HL-60/S4 treated with retinoic acid at 250 ng/mL for 4 days and 3 days (cell line): ENCODE data around the gene RGS6.

ENCODE experiments used
- in situ Hi-C: fragments of 300-500 bp; cut with MboI; formaldehyde crosslinking; loops from 2 replicates; pipeline ENCODE4 v1.7.0; 2022; ENCODE audit warnings: low sequenced_read_pairs

The RGS6 gene

GRCh38 chr14:72142328-72142727 lies 210.1 kb downstream of the RGS6 start:
- in situ Hi-C loops: no loop called here

DNA sequence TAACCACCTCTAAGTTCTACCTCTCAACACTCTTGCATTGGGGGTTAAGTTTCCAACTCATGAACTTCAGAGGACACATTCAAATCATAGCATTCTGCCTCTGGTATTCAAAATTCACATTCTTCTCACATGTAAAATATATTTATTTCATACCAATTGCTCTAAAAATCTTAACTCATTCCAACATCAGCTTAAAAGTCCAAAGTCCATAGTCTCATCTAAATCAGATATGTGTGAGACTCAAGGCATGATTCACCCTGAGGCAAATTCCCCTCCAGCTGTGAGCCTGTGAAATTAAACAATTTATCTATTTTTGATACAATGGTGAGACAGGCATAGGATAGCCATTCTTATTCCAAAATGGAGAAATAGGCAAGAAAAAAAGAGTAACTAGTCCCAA lies 214.0 kb downstream of the RGS6 start:
- in situ Hi-C loops: no loop called here

DNA sequence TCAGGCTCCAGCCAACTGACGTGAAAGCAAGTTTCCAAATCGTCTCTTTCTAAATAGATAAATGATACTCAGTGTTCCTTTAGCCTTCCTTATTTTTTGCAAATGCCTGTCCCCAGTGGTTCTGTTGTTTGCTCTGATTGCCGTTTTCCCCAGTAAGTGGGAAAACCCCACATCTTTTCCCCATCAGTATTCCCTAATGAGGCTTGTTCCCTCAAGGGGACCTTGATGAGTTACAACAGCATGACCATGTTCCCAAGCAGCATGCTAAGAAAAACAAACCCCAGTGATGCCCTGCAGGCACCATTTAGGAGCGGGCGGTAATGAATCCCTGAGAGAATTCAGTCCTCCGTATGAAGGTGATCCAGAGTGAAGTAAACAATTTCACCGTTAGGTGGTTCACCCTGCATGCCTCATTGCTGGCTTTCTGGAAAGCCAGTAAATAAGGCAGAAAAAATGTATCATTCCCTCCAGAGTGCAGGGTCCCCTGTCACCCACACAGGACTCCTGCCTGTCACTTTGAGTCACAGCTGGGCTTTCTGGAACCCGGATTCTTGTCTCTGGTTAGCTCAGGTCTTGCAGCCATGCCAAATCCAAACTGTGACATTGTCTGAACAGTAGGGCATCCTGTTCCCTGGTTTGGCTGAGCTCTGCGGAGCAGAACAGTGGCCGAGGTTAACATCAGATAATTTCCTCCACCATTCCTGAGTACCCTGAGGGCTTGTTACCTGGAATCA lies 222.6 kb downstream of the RGS6 start:
- in situ Hi-C loops: no loop called here

DNA sequence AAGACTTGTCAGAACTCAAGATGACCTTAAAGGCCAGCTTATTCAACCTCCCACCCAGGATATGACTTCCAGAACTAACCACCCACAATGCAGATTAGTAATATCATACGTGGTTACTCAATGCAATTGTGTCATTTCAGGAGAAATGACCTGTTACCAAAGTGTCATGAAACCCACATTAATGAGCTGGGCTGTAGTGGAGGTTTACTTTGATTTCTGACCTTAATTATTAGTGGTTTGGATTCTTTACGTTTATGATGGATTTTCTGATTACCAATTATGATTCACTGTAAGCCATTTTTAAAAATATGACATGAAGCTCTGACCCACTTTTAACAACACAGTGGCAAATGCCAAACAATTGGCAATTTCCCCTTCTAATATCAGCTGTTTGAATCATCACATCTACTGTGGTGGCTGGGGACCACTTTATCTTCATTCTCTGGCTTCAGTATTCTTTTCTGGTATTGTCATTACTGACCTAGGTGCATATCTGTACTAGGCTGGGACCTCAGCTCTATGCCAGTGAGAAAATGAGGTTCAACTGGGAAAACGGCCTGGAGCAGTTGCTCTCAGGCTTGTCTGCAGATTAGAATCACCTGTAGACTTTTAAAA lies 223.3 kb downstream of the RGS6 start:
- in situ Hi-C loops: no loop called here

DNA sequence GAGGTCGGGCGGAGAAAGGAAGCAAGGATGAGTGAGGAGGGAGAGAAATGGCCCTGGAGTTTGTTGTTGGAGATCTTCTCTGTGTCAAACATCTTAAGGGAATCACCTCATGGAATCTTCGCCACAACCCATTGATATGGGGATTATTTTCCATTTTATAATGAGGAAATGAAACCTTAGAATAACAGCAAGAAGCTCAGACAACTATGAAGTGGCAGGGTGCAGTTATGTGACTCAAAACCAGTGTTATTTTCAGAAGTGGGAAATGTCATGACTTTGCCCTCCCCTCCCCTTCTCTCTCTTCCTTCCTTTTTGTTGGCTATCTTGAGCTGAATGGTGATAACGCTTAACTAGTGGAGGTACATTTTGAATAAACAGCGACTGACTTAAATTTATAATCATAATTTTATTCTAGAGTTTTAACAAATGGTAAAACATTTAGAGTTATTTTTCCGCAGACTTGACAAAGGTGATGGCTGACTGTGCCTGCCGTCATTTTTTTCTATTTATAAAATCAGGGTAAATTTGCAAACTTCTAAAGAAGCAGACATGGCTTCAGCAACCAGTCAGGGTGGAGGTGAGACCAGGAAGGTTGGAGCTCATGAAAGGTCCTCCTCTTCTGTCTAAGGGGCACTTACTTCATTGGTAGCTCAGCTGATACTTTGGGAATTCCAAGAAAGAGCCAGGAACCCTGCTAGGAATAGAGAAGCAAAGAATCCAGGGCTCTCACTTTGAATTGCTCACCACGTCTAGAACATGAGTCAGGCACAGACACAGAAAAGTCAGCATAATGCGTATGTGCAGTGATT lies 232.4 kb downstream of the RGS6 start:
- in situ Hi-C loops: no loop called here

DNA sequence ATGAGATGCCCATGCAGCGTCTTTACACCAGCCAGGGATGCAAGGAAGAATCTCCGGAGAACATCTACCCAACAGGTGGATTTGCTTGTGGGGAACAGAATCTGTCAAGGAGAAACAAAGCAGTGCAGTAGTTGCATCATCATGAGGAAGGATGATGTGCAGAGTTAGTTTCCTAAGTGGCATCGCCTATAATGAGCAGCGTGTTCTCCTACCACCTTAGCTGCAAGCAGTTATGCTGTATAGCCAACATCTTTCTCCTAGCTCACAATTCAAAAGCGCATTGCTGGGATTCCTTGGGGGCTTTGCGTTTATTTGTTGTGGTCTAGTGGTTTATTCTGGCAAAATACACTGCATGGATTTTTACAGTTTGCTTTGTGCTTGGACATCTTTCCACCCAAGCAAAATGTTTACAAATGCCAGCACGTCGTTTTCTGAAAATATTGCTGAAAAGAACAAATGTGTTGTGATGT lies 233.0 kb downstream of the RGS6 start:
- in situ Hi-C loops: no loop called here

- in situ Hi-C loops: no loop called here
These were observed 237.3 kb downstream of the RGS6 start for GRCh38 chr14:72169521-72169920.

DNA sequence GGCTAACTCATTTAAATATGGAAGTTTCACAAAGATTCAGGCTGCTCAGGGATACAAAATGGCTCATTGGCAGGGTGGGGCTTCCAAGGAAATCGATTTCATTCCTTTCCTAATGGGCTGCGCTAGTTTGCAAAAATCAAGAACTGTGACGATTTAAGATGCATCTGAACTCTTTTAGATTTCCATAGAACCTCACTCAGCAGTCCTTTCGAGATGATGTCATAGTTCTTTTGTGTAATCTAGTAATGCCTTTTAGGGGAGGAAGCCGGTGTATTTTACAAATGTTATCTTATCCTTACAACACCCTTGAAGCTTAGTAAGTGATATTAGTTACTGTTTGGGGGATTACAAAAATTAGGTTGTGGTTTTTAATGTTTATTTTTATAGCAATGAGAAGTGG lies 239.8 kb downstream of the RGS6 start:
- in situ Hi-C loops: no loop called here

DNA sequence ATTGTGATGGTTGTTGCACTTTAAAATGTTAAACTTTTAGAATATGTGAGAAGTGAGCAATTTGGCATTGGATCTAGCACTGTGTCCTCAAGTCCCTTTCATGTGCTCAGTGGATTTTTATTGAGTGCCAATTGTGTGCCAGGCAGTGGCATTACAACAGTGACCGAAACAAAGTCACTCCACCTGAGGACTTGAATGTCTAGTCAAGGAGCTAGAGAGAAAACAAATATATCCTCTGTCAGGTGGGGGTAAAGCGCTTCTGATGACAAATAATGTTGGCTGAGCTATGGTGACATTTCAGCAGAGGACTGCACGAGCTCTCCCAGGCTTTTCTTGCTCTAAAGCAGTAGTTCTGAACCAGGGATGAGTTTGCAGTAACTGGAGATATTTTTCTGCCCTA lies 240.4 kb downstream of the RGS6 start:
- in situ Hi-C loops: no loop called here

- in situ Hi-C loops: no loop called here
These were observed 240.9 kb downstream of the RGS6 start for GRCh38 chr14:72173038-72173720.

DNA sequence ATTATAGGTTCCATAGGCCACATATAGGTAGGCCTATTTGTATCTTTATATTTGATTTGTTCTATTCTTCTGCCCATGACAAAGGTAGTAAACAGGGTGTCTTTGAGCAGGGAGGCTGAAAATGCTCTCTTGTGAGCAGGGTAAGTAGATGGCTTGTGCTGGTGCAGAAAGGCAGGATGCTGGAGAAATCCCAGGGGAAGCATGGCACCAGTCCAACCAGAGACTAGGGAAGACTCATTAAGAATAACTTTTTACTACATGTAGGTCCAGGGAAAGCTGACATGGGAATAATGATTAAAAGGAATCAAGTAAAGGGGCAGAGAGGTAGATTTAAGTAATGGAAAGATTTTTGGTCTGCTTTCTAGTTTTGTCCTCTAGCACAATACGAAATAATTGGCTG lies 245.0 kb downstream of the RGS6 start:
- in situ Hi-C loops: no loop called here

DNA sequence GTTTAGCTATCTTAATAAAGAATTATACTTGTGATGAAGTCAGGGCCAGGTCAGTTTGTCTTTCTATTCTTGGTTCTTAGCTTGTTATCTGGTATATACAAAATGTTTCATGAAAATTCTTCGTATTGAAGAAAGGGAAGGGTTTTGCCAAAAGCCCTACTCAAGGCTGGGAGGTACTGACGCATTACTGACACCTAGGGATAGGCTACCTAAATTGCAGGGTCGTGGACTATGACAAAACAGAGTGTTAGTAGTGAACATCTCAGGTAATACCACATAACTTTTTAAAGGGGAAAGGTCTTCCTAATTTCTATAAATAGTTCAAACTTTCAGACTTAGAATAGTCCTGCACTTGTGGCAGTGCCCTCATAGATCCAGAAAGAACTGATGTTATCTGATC lies 246.3 kb downstream of the RGS6 start:
- in situ Hi-C loops: no loop called here

GRCh38 chr14:72182708-72183432 lies 250.6 kb downstream of the RGS6 start:
- in situ Hi-C loops: no loop called here

DNA sequence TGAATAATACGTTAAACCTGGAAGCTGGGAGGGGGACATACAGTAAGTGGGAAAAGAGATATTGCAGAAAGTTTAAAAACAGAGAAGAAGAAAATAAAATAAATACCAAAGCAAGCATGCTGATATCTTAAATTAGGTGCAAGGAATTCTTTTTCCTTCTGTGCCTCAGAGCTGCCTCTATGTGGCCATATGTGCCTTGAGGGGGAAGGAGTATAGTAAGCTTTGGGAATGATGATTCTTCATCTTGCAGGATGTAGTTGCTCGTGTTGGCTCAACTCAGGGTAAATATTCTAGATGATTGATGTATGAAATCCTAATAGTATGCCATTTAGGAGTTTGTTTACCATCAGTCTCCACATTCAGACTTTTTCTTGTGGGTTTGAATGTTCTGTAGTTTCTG lies 251.4 kb downstream of the RGS6 start:
- in situ Hi-C loops: no loop called here

DNA sequence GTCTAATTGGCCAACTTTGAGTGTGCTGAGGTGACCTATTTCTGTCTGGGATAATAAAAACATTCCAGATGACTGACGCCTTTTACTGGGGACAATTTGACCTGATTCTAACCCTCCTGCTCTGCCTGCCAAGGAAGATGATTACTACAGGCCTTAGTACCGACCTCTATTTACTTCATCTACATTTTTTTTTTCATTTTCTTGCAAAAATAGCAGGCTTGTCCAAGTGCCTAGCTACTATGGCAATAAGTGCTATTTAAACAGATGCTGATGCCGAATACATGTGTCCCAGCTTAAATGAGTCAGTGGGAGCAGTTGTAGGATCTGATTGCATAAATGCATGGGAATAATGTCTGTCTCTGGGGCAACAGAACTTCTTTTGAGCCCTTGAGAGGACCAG lies 254.3 kb downstream of the RGS6 start:
- in situ Hi-C loops: no loop called here

DNA sequence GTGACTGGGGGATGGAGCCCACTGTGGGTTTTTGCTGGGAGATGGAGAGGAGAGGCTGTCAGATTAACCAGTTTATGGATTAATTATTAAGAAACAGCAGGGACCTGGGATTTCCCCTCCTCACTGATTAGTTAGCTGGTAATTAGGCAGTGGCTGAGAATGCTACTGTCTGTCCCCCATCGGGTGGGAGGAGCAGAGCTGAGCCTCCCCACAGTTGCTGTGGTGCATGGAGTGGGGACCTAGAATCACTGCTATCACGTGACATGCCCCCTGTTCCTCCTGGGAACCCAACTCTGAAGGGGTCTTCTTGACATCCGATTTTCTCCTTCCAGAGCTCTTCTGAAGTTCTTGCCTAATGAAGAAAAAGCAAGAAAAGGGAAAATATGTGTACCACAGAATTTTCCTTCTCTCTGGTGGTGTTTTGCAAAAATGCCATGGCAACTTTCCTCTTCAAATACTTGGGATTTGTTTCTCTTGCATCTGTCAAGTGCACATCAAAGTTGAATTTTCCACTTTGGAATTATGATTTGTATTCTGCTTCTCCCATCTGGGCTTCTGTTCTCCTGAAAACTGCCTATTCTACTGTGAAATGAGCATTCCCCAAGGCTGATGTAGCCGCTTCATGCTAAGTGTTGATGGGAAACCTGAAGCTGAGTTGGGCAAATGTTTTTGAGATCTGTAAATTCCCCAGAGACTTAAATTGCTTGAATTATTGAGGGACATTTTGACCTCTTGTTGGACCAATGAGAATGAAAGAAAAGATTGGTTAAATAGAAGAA lies 264.2 kb downstream of the RGS6 start:
- in situ Hi-C loops: no loop called here

GRCh38 chr14:72201645-72202044 lies 269.4 kb downstream of the RGS6 start:
- in situ Hi-C loops: no loop called here

DNA sequence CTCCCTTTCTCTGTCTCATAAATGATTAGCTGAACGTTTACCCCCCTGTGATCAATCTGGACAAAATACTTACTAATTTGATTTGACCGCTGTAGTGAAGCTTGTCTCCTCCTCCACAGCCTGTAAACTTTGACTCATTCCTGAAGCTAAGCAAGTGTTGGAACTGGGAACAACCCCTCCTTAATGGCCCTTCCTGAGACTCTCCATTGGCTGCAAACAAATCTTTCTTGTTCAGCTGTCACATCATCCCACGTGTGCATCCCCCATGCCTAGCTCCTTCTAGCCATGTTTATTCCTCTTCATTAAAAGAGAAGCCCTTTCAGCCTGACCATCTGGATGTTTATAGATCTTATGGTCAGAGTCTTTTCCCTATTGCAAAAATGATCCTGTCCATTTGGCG lies 281.2 kb downstream of the RGS6 start:
- in situ Hi-C loops: no loop called here

GRCh38 chr14:72215080-72215479 lies 282.9 kb downstream of the RGS6 start:
- in situ Hi-C loops: no loop called here

DNA sequence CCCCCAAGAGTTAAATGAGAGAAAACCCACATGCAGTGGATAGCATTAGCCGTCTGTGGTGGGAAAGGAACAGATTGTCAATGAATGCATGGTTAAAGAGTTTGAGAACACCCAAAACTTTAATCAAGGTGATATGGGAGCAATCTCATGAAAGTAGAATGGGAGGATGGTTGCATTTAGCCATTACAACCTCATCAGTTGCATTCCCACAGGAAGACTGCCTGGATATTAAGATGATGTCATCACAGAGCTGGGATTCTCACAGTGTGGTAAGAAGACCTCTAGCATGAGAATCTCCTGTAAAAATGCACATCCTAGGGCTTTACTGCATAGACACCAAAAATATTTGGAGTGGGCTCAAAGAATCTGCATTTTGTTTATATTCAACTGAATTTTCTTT lies 284.9 kb downstream of the RGS6 start:
- in situ Hi-C loops: no loop called here
